IPS DF 4.7 (cell line): ENCODE data around the gene KLHL11.
"Not testable (repeated sequence)": the region's sequence is repeated elsewhere in the genome, so short reads cannot be mapped to it uniquely, and the experiment has no call there.

Experiments used
- DNase-seq: peaks from one replicate; pipeline ENCODE4 v3.0.0-alpha.2; 2013; ENCODE audit warnings: low spot score; ENCODE audit errors: extremely low read depth

KLHL11 gene

GRCh38 chr17:41837761-41838538 is 27.3 kb downstream of the KLHL11 start, which contains the start of gene KLHL10:
KLHL10 (plus strand) TSS chr17:41837825; CDS start chr17:41837933, 108 bp downstream.
- DNase-seq, result no peak

GRCh38 chr17:41836550-41837196 is 28.6 kb downstream of the KLHL11 start:
- no peak for DNase-seq

GRCh38 chr17:41835800-41836549 is 29.2 kb downstream of the KLHL11 start, which contains the start of gene NT5C3B:
NT5C3B (minus strand) TSS chr17:41836232; CDS start chr17:41836193, 39 bp downstream.
- DNase-seq, result no peak

DNA sequence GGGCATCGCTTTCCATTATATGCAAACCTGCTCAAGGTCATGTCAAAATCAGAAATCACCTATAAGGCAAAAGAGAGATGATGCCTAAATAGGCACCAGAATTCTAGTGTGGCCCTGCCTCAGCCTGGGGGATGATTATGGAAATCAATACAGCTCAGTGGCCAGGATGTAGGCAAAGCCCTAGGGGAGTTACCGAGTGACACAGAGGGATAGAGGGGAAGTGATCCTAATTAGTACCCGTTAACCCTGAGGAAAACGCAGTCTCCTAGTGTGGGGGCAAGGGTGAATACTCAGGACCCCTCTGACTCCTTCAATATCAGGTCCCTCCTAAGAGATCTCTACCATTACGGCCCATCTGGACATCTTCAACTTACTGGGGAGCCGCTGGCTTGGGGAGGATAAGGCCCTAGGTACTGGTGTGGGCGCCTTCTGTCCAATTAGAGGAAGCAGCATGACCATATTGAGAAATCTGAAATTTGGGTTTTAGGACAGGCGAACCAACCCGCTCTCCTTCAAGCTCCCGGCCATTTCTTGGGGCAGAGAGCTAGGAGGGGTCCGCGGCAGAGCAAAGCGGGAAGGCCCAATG is 29.9 kb downstream of the KLHL11 start:
- no peak for DNase-seq

GRCh38 chr17:41829961-41830360 is 35.3 kb downstream of the KLHL11 start:
- not testable (repeated sequence) for DNase-seq

- no peak for DNase-seq
Observed at GRCh38 chr17:41825175-41825845, 39.9 kb downstream of the KLHL11 start.

- DNase-seq, result no peak
Observed at GRCh38 chr17:41824086-41824485, 41.1 kb downstream of the KLHL11 start.

DNA sequence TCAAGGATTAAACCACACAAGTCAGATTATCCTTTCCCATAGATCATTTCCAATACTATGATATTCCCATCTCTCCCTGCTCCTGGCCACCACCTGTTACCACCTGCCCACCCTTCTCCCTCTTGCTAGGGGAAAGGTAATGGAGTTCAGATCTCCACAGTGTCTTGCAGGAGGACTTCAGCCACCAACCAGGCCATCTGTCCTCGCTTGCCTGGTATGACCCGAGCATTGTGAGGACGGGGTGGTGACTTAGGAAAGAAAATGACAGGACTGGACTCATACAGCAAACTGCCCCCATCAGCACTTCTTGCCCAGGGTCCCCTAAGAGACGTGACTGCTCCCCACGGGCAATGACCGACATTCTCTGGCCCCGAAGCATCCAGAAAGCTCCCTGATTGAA is 41.6 kb downstream of the KLHL11 start:
- DNase-seq, result no peak

DNA sequence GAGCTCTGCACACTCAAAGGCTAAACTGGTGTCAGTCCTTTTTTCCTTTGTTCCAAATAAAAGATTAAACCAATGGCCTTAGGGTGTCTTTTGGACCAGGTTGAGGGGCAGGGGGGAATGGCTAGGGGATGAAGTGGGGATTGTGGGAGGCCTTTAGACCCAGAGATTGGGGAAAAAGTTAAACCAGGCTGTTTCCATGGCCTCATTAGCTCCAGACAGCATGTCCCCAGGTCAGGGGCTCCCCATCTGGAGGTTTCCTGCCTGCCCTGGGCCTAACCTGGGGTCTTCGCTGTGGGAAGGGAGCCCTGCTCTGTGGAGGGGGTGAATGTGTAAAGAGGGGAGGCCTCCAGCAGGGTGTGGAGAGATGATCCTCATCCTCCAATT is 42.1 kb downstream of the KLHL11 start:
- no peak for DNase-seq

DNA sequence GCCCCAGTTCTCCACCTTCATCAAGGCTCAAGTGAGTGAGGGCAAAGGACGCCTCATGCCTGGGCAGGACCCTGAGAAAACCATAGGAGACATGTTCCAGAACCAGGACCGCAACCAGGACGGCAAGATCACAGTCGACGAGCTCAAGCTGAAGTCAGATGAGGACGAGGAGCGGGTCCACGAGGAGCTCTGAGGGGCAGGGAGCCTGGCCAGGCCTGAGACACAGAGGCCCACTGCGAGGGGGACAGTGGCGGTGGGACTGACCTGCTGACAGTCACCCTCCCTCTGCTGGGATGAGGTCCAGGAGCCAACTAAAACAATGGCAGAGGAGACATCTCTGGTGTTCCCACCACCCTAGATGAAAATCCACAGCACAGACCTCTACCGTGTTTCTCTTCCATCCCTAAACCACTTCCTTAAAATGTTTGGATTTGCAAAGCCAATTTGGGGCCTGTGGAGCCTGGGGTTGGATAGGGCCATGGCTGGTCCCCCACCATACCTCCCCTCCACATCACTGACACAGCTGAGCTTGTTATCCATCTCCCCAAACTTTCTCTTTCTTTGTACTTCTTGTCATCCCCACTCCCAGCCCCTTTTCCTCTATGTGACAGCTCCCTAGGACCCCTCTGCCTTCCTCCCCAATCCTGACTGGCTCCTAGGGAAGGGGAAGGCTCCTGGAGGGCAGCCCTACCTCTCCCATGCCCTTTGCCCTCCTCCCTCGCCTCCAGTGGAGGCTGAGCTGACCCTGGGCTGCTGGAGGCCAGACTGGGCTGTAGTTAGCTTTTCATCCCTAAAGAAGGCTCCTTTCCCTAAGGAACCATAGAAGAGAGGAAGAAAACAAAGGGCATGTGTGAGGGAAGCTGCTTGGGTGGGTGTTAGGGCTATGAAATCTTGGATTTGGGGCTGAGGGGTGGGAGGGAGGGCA is 42.7 kb downstream of the KLHL11 start:
- DNase-seq, result no peak

DNA sequence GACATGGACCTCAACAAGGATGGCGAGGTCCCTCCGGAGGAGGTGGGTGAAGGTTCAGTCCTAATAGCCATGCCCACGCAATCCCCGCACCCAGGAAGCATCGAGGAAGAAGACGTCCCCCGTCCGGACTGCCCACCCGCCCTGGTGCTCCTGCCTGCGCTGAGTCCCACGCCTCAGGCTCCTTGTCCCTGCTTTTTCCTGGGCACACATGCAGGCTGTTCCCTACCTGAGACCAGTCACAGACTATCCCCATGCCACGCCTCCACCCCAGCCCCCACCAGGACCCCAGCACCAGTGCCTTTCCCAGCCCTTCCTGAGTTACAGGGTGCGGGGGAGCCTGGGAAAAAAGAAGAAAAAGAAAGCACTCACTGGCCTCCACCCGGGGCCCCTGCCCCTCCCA is 43.4 kb downstream of the KLHL11 start:
- no peak for DNase-seq

DNA sequence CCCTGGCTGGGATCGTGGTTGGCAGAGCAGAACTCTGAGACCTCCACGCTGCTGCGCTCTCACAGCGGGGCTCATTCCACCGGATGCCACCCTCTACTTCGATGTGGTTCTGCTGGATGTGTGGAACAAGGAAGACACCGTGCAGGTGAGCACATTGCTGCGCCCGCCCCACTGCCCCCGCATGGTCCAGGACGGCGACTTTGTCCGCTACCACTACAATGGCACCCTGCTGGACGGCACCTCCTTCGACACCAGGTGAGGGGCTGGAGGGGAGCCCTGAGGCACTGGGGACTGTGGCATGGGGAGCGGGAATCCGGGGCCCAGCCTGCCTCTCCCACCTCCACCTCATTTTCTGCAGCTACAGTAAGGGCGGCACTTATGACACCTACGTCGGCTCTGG is 47.2 kb downstream of the KLHL11 start:
- DNase-seq, result no peak

- DNase-seq, result no peak
Observed at GRCh38 chr17:41816637-41817320, 48.4 kb downstream of the KLHL11 start.

DNA sequence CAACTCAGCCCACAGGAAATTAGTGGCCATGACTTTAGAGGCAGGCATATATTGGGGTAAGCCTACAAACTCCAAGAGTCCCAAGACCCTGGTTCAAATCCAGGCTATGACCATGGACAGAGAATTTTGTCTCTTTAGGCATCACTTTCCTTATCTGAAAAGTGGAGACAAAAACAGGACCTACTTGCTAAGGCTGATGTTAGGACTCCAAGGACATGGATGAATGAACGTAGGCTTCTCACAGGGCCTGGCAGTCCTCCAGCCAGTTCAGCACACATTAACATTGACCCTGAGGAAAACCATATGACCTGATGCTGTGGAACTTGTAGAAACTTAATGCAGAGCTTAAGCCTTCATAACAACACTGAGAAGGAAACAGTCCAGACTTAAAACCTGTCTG is 51.0 kb downstream of the KLHL11 start:
- no peak for DNase-seq

DNA sequence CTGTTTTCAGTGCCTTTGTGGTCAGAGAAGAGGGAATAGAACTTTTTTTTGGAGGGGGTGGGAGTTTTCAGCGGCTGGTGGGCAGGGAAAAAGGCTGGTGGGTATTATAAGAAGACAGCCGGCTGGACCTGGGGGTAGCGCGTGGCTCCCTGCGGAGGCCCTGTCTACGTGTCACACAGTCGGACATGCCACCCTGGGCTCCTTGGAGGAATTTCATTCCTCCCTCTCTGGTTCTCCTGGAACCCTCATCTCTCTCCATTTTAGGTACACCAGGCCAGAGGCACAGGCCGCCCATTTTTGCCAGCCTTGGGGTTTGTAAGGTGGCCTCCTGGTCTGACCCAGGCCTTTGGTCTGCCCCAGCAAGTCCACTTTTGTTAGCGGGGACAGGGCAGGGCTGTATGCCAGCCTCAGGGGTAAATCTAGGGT is 51.5 kb downstream of the KLHL11 start:
- no peak for DNase-seq

- DNase-seq, result no peak
Observed at GRCh38 chr17:41813152-41813680, 52.0 kb downstream of the KLHL11 start.

DNA sequence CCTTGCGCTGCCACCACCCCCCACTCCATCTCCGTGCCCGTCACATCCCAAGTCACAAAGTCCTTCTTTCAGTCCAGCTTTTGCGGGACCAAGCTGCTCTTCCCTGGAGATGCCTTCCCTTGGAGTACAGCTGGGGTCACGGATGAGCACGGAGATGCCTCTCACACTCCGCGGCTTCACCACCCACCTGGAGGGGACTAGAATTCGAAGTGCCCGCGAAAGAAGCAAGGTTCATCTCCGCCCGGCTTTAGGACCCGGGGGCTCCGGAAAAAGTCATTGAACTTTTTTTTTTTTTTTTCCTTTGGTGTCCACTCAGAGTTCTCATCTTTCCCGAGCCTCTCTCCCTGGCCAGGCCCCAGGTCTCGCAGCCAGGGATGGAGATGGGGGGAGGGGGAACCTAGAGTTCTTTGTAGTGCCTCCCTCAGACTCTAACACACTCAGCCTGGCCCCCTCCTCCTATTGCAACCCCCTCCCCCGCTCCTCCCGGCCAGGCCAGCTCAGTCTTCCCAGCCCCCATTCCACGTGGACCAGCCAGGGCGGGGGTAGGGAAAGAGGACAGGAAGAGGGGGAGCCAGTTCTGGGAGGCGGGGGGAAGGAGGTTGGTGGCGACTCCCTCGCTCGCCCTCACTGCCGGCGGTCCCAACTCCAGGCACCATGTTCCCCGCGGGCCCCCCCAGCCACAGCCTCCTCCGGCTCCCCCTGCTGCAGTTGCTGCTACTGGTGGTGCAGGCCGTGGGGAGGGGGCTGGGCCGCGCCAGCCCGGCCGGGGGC is 52.7 kb downstream of the KLHL11 start, which contains the start of gene FKBP10:
Gene FKBP10, plus strand, starts transcription at position 624 of the 771 bp plus-strand sequence. Its CDS starts 31 bp downstream, at position 655.
- no peak for DNase-seq
